Measurements from ENCODE around the gene DSN1.
A peak's percentile ranks its signal among the peaks of the same experiment; 100 is the strongest.

DSN1 gene

GRCh38 chr20:36785308-36785707 is 11.7 kb upstream of the DSN1 start:
- DNase-seq (ENCODE audit: insufficient read length, low spot score) (peak; percentile 0), FAIRE-seq (no peak)
- no peak for TF ChIP-seq CTCF (IDR thresholded peaks at IDR 0.05; ENCODE audit: insufficient read depth, missing control alignments)

- no peak for TF ChIP-seq CTCF (IDR thresholded peaks at IDR 0.05; ENCODE audit: insufficient read depth, missing control alignments)
- FAIRE-seq (no peak), DNase-seq (ENCODE audit: insufficient read length, low spot score) (no peak)
Observed at GRCh38 chr20:36784900-36785299, 11.3 kb upstream of the DSN1 start.

- TF ChIP-seq CTCF (IDR thresholded peaks at IDR 0.05; ENCODE audit: insufficient read depth, missing control alignments) = no peak
- FAIRE-seq (no peak), DNase-seq (ENCODE audit: insufficient read length, low spot score) (no peak)
Observed at GRCh38 chr20:36784116-36784515, 10.6 kb upstream of the DSN1 start.

GRCh38 chr20:36779656-36780025 is 6.1 kb upstream of the DSN1 start:
- no peak for DNase-seq (ENCODE audit: insufficient read length, low spot score)
- no peak for FAIRE-seq

GRCh38 chr20:36778831-36779655 is 5.5 kb upstream of the DSN1 start:
- DNase-seq (ENCODE audit: insufficient read length, low spot score) = no peak
- FAIRE-seq = no peak
- TF ChIP-seq CTCF (IDR thresholded peaks at IDR 0.05; ENCODE audit: insufficient read depth, missing control alignments) = no peak

More at GRCh38 chr20:36779656-36780025, 6.1 kb upstream of the DSN1 start:
- TF ChIP-seq CTCF (IDR thresholded peaks at IDR 0.05; ENCODE audit: insufficient read depth, missing control alignments) = no peak

GRCh38 chr20:36777576-36777975 is 4.0 kb upstream of the DSN1 start:
- no peak for TF ChIP-seq CTCF (IDR thresholded peaks at IDR 0.05; ENCODE audit: insufficient read depth, missing control alignments)
- DNase-seq (ENCODE audit: insufficient read length, low spot score) (no peak), FAIRE-seq (no peak)

GRCh38 chr20:36777167-36777566 is 3.6 kb upstream of the DSN1 start:
- FAIRE-seq = no peak
- DNase-seq (ENCODE audit: insufficient read length, low spot score) = no peak
- TF ChIP-seq CTCF (IDR thresholded peaks at IDR 0.05; ENCODE audit: insufficient read depth, missing control alignments) = no peak
